Stimulated activated memory B cell treated with anti-CD40 and anti-IgM and Interleukin-4, amounts not matched to agents 10 μg/mL and 1 μg/mL and 100 μg/mL, for 72 hours (primary cell): Measurements from ENCODE around the gene TNFRSF6B.
"Not testable (repeated sequence)": the region's sequence is repeated elsewhere in the genome, so short reads cannot be mapped to it uniquely, and the experiment has no call there.

Source experiments
- ATAC-seq: fragments of 150-1000 bp; cut with Tn5 transposase; 2 replicates; pipeline ENCODE4 v1.10.0; 2021
- H3K27ac Mint-ChIP-seq: one replicate; pipeline ENCODE4 v1.8.0; 2022; ENCODE audit warnings: mild to moderate bottlenecking, mixed read lengths
- H3K27me3 Mint-ChIP-seq: one replicate; pipeline ENCODE4 v1.8.0; 2022; ENCODE audit warnings: mixed read lengths
- H3K36me3 Mint-ChIP-seq: one replicate; pipeline ENCODE4 v1.8.0; 2022; ENCODE audit warnings: mixed read lengths
- H3K4me1 Mint-ChIP-seq: one replicate; pipeline ENCODE4 v1.8.0; 2022; ENCODE audit warnings: mixed read lengths
- H3K4me3 Mint-ChIP-seq: one replicate; pipeline ENCODE4 v1.8.0; 2022; ENCODE audit warnings: mild to moderate bottlenecking, moderate library complexity, mixed read lengths
- H3K9me3 Mint-ChIP-seq: one replicate; pipeline ENCODE4 v1.8.0; 2022; ENCODE audit warnings: mixed read lengths

The TNFRSF6B gene

DNA sequence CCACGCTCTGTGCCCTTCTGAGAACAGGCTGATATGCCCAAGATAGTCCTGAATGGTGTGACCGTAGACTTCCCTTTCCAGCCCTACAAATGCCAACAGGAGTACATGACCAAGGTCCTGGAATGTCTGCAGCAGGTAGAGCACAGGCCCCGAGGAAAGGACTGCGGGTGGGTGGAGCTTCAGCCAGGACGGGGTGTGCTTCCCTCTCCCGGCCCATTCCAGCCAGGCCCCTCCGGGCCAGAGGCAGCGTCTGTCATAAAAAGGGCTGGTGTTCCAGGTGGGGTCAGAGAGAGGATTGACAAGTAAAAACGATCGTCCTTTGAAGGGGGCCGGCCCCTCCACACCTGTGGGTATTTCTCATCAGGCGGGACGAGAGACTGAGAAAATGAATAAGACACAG is 37.1 kb upstream of the TNFRSF6B start:
- ATAC-seq = no peak
- H3K27ac Mint-ChIP-seq = peak overlapping the region; percentile 86
- peaks cover 19% of the 10 kb centered on the region for H3K27me3 Mint-ChIP-seq
- peaks cover 25% of the 10 kb centered on the region for H3K4me1 Mint-ChIP-seq
- H3K4me3 Mint-ChIP-seq = peak overlapping the region; percentile 94
- H3K9me3 Mint-ChIP-seq = no peaks in the 10 kb centered on the region
- peaks cover 7% of the 10 kb centered on the region for H3K36me3 Mint-ChIP-seq

DNA sequence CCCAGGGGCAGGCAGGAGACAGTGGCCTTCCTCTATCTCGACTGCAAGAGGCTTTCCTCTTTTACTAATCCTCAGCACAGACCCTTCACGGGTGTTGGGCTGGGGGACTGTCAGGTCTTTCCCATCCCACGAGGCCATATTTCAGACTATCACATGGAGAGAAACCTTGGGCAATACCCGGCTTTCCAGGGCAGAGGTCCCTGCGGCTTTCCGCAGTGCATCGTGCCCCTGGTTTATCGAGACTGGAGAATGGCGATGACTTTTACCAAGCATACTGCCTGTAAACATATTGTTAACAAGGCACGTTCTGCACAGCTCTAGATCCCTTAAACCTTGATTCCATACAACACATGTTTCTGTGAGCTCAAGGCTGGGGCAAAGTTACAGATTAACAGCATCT is 36.3 kb upstream of the TNFRSF6B start:
- not testable (repeated sequence) for ATAC-seq, H3K27ac Mint-ChIP-seq, H3K4me3 Mint-ChIP-seq, H3K9me3 Mint-ChIP-seq
- H3K27me3 Mint-ChIP-seq = peaks cover 11% of the 10 kb centered on the region
- H3K36me3 Mint-ChIP-seq = peaks cover 11% of the 10 kb centered on the region
- peaks cover 25% of the 10 kb centered on the region for H3K4me1 Mint-ChIP-seq

DNA sequence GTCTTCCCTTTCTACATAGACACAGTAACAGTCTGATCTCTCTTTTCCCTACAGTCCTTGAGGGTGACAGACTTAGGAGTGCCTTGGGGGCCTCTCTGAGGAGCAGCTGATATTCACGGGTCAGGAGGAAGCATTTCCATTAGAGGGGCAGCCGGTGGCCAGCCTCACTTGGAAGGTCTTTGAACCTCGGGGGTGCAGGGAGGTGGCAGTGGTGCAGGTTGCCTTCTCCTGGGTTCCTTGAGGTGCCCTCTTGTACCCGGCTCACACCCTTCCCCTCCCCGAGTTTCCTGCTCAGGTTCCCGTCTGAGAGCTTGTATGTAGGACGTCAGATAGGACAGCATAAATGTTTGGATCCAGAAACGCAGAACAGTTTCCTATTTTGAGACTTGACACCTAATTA is 35.8 kb upstream of the TNFRSF6B start:
- no peak for ATAC-seq
- Mint-ChIP-seq H3K36me3 (peaks cover 14% of the 10 kb centered on the region), H3K4me3 (no peak overlapping the region)

DNA sequence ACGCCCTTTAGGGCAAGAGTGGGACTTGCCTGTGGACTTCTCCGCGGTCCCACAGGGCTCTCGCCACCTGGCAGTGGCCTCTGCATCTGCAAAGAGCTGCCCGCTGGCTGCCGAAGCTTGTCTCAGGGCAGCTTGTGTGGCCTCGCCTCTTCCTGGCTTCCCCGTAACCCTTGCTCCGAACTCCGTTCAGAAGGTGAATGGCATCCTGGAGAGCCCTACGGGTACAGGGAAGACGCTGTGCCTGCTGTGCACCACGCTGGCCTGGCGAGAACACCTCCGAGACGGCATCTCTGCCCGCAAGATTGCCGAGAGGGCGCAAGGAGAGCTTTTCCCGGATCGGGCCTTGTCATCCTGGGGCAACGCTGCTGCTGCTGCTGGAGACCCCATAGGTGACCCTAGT is 35.3 kb upstream of the TNFRSF6B start:
- Mint-ChIP-seq H3K4me3 (no peak overlapping the region), H3K27ac (no peak overlapping the region), H3K9me3 (no peaks in the 10 kb centered on the region), H3K36me3 (peaks cover 17% of the 10 kb centered on the region), H3K27me3 (peaks cover 9% of the 10 kb centered on the region), H3K4me1 (peaks cover 25% of the 10 kb centered on the region)
- ATAC-seq = no peak

More for the DNA sequence above, 35.8 kb upstream of the TNFRSF6B start:
- Mint-ChIP-seq H3K27ac (no peak overlapping the region), H3K9me3 (no peaks in the 10 kb centered on the region), H3K27me3 (peaks cover 11% of the 10 kb centered on the region), H3K4me1 (peaks cover 25% of the 10 kb centered on the region)

DNA sequence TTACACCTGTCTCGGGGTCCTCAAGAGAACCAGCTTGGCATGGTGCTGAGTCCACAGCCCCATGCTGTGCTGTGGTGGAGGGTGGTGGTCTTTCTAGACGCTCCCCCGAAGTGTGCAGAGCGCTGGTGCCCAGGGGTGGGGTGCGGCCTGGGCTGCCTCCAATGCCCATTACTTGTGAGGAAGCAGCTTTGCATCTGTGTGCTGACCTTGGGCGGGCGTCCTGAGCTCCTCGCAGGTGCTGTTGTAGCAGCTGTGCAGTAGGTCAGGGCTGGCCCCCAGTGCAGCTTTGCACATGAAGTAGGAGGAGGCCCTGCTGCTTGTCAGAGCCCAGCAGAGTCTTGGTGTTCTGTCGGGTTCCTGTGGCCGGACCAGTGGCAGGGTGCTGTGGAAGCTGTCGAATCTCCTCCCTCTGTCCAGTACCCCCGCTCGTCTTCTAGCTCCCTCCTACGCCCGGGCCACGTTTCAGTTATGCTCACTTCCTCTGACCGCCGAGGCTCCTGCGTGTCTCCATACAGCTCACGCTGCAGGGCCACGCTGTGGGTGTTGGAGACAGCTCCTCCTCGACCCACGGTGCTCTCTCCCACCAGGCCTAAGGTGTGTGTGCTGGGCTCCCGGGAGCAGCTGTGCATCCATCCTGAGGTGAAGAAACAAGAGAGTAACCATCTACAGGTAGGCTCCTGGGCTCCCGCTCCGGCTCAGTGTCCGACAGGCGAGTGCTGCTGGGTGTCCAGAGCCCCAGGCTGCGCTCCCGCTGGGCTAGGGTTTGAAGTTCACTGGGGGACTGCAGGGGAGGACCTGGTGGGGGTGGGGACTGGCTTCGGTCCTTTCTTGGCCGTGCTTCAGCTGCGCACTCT is 34.3 kb upstream of the TNFRSF6B start:
- no peaks in the 10 kb centered on the region for H3K27me3 Mint-ChIP-seq
- H3K4me3 Mint-ChIP-seq = no peak overlapping the region
- no peaks in the 10 kb centered on the region for H3K9me3 Mint-ChIP-seq
- no peak overlapping the region for H3K27ac Mint-ChIP-seq
- no peak for ATAC-seq
- peaks cover 25% of the 10 kb centered on the region for H3K4me1 Mint-ChIP-seq
- H3K36me3 Mint-ChIP-seq = peaks cover 23% of the 10 kb centered on the region

DNA sequence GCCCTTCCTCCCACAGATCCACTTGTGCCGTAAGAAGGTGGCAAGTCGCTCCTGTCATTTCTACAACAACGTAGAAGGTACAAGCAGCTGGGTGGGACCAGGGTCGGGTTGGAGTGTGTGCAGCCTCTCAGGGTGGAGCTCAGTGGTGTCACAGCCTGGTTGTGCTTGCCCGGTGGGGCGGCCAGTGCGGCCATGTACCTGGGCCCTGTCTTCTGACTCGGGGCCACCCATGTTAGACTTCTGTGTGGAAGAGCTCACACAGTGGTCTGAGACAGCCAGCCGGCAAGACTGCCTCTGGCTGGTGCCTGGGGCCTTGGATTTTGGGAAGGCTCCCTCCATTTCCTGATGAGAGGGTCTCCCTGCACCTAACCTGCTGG is 33.7 kb upstream of the TNFRSF6B start:
- Mint-ChIP-seq H3K9me3 (no peaks in the 10 kb centered on the region), H3K4me1 (peaks cover 20% of the 10 kb centered on the region), H3K4me3 (no peak overlapping the region), H3K27me3 (no peaks in the 10 kb centered on the region), H3K36me3 (peaks cover 26% of the 10 kb centered on the region), H3K27ac (no peak overlapping the region)
- ATAC-seq = no peak

DNA sequence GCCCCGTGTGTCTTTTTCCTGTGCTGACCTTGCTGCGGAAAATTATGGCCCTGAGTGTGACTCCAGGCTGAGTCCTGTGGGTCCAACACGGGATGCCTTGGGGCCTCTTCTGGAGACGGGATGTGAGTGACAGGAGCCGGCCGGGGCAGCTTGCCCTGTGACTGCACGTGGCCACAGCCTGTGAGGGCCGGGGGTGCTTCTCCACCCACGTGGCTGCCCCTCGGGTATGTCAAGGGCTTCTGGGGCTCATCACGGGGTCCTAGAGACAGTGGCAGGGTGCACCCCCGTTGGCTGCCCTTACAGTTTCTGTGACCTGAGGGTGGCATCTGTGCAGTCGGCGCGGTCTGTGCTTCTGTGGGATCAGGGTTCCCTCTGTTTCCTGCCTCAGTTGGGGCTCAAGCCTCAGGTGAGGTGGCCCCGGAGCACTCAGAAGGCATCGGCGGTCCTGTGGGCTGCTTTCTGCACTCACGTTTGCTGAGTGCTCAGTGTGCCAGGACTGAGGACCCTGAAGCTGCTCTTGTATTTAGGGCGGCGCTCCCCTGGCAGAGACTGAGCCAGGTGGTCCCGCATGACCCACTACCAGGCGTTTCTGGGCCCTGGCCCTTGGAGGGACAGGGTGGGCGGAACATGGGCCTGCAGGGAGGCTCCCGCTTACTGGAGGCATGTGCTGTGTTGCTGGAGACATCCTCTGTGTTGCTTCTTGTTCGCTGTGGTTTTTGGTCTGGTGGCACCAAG is 33.0 kb upstream of the TNFRSF6B start:
- Mint-ChIP-seq H3K27ac (no peak overlapping the region), H3K4me1 (peaks cover 15% of the 10 kb centered on the region), H3K4me3 (no peak overlapping the region), H3K36me3 (peaks cover 32% of the 10 kb centered on the region), H3K9me3 (no peaks in the 10 kb centered on the region), H3K27me3 (no peaks in the 10 kb centered on the region)
- ATAC-seq = no peak

DNA sequence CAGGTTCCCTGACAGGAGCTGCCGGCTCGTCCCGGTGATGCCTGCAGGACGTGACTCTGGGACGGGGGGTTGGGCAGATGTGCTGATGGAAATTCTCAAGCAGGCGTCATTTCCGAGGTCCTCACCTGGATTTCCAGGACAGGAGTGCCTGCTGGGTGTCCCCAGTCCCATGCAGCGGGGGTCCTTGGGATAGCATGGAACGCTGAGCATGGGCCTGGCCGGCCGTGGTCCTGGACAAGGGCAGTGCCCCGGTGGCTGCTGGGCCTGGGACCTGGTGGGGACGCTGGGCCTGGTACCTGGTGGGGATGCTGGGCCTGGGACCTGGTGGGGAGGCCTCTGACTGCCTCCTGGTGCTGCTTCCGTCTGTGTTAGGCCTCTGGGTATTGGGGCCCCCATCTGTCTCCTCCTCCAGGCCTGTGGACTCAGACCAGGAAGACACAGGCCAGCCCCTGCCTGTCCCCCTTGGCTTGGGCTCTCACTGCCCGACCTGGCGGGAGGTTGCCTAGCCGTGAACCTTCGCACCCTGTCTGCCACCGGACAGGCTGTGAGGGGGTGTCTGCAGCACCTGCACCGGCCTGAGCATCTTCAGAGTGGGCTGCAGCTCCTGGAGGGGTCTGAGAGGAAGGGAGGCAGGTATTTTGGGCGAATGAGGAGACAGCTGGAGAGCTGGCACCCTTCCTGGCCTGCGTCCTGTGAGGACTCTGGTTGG is 32.2 kb upstream of the TNFRSF6B start:
- Mint-ChIP-seq H3K27me3 (no peaks in the 10 kb centered on the region), H3K4me1 (peaks cover 7% of the 10 kb centered on the region), H3K9me3 (no peaks in the 10 kb centered on the region), H3K36me3 (peaks cover 40% of the 10 kb centered on the region), H3K4me3 (no peak overlapping the region), H3K27ac (no peak overlapping the region)
- ATAC-seq = no peak

DNA sequence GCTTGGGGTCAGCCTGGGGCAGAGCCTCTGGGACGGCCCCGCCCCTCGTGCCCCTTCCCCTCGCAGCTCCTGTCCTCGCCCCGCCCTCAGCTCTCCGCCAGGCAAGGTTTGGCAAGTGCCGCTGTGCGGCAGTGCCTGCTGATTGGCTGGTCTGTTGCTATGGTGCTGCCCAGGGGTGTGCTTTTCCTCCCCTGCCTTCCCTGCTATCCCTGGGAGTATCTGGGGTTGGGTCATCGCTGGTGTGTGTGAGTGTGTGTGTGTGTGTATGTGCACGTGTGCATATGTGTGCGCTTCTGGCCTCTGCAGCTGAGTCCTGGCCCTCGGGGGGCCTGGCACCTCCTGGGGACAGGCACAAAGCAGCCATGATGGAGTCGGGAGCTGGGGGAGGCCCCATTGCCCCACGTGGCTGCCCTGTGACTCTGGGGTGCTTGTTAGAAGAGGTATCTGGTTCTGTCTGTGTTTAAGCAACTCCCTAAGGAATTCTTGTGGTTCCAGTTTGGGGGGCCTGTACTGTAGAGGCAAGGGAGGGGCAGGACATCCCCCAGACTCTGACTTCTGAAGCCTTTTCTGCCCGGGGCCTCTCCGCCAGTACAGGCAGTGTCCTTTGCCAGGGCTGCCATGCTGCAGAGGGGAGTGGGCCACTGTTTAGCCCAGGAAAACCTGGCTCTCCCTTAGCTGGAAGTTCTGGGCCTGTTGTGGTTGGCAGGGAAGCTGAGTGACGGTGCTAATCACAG is 31.4 kb upstream of the TNFRSF6B start:
- Mint-ChIP-seq H3K27ac (no peak overlapping the region), H3K27me3 (no peaks in the 10 kb centered on the region), H3K4me1 (peaks cover under 1% of the 10 kb centered on the region), H3K9me3 (no peaks in the 10 kb centered on the region), H3K36me3 (peaks cover 40% of the 10 kb centered on the region), H3K4me3 (no peak overlapping the region)
- no peak for ATAC-seq

DNA sequence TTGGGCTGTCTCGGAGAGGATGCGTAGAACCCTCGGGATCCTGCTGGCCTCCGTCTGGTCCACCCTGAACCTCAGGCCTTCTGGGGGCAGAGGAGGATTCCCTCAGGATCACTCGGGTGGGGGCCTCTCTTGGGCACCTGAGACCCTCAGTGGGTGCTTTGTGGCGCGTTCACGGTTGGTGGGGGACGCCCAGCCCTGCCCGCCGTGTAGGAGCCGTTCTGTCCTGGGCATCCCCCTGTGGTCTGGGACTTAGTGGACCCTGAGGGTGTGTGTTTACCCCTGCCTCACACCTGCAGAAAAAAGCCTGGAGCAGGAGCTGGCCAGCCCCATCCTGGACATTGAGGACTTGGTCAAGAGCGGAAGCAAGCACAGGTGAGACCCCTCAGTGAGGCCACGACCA is 30.7 kb upstream of the TNFRSF6B start:
- Mint-ChIP-seq H3K4me1 (no peaks in the 10 kb centered on the region), H3K4me3 (no peak overlapping the region), H3K9me3 (no peaks in the 10 kb centered on the region), H3K27me3 (no peaks in the 10 kb centered on the region), H3K36me3 (peaks cover 45% of the 10 kb centered on the region), H3K27ac (no peak overlapping the region)
- no peak for ATAC-seq

DNA sequence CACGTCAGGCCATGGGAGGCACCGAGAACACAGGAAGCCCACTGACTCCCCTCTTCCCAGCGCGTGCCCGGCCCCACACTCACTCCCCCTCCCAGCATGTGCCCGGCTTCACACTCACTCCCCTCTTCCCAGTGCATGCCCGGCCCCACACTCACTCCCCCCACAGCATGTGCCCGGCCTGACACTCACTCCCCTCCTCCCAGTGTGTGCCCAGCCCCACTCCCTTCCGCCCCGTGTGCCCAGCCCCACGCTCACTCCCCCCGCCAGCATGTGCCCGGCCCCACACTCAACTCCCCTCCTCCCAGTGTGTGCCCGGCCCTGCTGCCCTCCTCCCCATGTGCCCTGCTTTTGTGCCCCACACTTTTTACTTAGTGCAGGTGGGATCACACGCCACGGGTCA is 28.6 kb upstream of the TNFRSF6B start:
- ATAC-seq = peak; percentile 55
- Mint-ChIP-seq H3K4me1 (no peaks in the 10 kb centered on the region), H3K36me3 (peaks cover 45% of the 10 kb centered on the region)

DNA sequence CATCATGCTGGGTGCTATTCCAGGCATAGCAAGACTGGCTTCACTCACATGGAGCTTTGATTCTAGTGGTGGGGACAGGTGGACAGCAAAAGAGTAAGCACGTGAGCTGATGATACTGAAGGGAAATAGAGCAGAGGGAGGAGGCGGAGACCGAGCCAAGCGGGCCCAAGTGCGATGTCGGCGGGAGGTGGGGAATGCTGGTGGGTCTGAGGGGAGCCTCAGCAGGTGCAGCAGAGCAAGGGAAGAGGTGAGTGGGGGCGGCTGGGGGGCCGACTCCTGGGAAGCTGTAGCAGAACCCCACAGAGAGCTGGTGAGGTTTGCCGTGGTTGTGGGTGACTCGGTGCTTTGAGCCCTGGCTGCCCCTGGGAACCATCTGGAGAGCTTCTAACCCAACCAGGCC is 28.1 kb upstream of the TNFRSF6B start:
- no peaks in the 10 kb centered on the region for H3K4me1 Mint-ChIP-seq
- H3K4me3 Mint-ChIP-seq = no peak overlapping the region
- no peaks in the 10 kb centered on the region for H3K9me3 Mint-ChIP-seq
- no peak for ATAC-seq
- H3K27me3 Mint-ChIP-seq = no peaks in the 10 kb centered on the region
- peaks cover 45% of the 10 kb centered on the region for H3K36me3 Mint-ChIP-seq
- no peak overlapping the region for H3K27ac Mint-ChIP-seq

More for the DNA sequence above, 28.6 kb upstream of the TNFRSF6B start:
- no peaks in the 10 kb centered on the region for H3K27me3 Mint-ChIP-seq
- no peak overlapping the region for H3K4me3 Mint-ChIP-seq
- H3K27ac Mint-ChIP-seq = no peak overlapping the region
- H3K9me3 Mint-ChIP-seq = no peaks in the 10 kb centered on the region

DNA sequence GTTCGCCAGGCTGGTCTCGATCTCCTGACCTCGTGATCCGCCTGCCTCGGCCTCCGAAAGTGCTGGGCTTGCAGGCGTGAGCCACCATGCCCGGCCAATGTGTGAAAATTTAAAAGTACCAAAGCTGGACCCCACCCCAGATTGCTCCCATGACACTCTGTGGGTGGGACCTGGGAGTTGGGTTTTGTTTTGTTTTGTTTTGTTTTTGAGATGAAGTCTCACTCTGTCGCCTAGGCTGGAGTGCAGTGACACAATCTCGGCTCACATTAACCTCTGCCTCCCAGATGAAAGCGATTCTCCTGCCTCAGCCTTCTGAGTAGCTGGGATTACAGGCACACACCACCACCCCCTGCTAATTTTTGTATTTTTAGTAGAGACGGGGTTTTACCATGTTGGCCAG is 24.8 kb upstream of the TNFRSF6B start:
- not testable (repeated sequence) for H3K4me1 Mint-ChIP-seq, H3K27me3 Mint-ChIP-seq, H3K9me3 Mint-ChIP-seq

DNA sequence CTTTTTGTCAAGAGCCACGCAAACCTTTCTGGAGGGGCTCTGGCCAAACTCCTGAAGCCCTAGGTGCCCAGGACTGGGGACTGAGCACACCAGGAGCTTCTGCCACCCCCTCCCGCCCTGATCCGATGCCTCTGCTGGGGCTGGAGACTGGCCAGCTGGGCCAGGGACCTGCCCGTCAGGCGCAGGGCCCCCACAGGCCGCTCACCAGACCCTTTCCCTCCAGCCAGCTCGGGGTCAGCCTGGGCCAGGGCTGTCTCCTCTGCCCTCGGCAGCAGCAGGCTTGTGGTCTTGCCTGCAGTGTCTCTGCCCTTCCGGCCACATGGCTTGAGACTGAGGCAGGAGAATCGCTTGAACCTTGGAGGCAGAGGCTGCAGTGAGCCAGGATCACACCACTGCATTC is 23.8 kb upstream of the TNFRSF6B start:
- H3K4me3 Mint-ChIP-seq = no peak overlapping the region
- no peaks in the 10 kb centered on the region for H3K4me1 Mint-ChIP-seq
- no peak for ATAC-seq

More for the DNA sequence above, 24.8 kb upstream of the TNFRSF6B start:
- not testable (repeated sequence) for H3K27ac Mint-ChIP-seq, H3K4me3 Mint-ChIP-seq, ATAC-seq
- H3K36me3 Mint-ChIP-seq = peaks cover 52% of the 10 kb centered on the region

DNA sequence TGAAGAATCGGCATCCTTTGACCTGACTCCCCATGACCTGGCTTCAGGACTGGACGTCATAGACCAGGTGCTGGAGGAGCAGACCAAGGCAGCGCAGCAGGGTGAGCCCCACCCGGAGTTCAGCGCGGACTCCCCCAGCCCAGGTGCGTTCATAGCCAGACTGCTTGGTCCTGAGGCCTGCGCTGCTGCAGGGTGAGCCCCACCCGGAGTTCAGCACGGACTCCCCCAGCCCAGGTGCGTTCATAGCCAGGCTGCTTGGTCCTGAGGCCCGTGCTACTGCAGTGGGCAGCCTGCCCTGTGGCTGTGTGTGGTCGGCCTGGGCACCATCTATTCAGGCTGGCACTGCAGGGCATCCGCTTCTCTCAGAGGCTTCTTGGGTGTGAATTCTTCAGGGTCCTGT is 22.5 kb upstream of the TNFRSF6B start:
- Mint-ChIP-seq H3K4me1 (no peaks in the 10 kb centered on the region), H3K27ac (no peak overlapping the region), H3K4me3 (no peak overlapping the region), H3K9me3 (no peaks in the 10 kb centered on the region), H3K27me3 (no peaks in the 10 kb centered on the region), H3K36me3 (peaks cover 55% of the 10 kb centered on the region)
- ATAC-seq = no peak

More for the DNA sequence above, 23.8 kb upstream of the TNFRSF6B start:
- H3K36me3 Mint-ChIP-seq = peaks cover 55% of the 10 kb centered on the region
- no peak overlapping the region for H3K27ac Mint-ChIP-seq
- no peaks in the 10 kb centered on the region for H3K9me3 Mint-ChIP-seq
- no peaks in the 10 kb centered on the region for H3K27me3 Mint-ChIP-seq
